Upper lobe of right lung (tissue), 1 donor: Measurements from ENCODE around the gene PGA3. TPM values are rescaled to one million over a fixed set of nuclear protein-coding genes. Genes with fewer than 3 reads are reported as not detected.
"Not testable (repeated sequence)": the region's sequence is repeated elsewhere in the genome, so short reads cannot be mapped to it uniquely, and the experiment has no call there.

Experiments used
- ATAC-seq: fragments of 200-7000 bp; cut with Tn5 transposase; one replicate; pipeline ENCODE4 v1.9.1; 2020; ENCODE audit warnings: mild to moderate bottlenecking, moderate library complexity
- DNase-seq: peaks from one replicate; pipeline ENCODE4 v3.0.0-alpha.2; 2020
- H3K27ac ChIP-seq: fragments of 200-600 bp; one replicate; pipeline ENCODE4 v1.8.0; 2022
- H3K27me3 ChIP-seq: fragments of 200-600 bp; one replicate; pipeline ENCODE4 v1.8.0; 2022; ENCODE audit warnings: mild to moderate bottlenecking
- H3K36me3 ChIP-seq: fragments of 200-600 bp; one replicate; pipeline ENCODE4 v1.8.0; 2022
- H3K4me1 ChIP-seq: fragments of 200-600 bp; one replicate; pipeline ENCODE4 v1.8.0; 2022
- H3K4me3 ChIP-seq: fragments of 200-600 bp; one replicate; pipeline ENCODE4 v1.8.0; 2022; ENCODE audit warnings: mild to moderate bottlenecking
- H3K9me3 ChIP-seq: fragments of 200-600 bp; one replicate; pipeline ENCODE4 v1.8.0; 2022
- intact Hi-C: fragments of 100-400 bp; cut with DNase I; formaldehyde crosslinking; loops from one replicate; pipeline ENCODE4 v1.11.0; 2022
- total RNA-seq: library from RNA; stranded (reverse); fragmentation: NEBNext Ultra II Directional; extraction: Animal tissue kit (Norgen Biotek cat#: 25700); gene quantifications from one replicate; pipeline ENCODE4 v1.2.1, GENCODE V29; 2021
- TF ChIP-seq, protein P1 (sequence below): fragments of 200-600 bp; IDR thresholded peaks from one replicate; pipeline ENCODE4 v1.8.0; 2022; ENCODE audit warnings: antibody characterized with exemption
- donor health status: DM: no; HTN: yes; CAD: no; lungs with severe emphysema.

PGA3 gene
- total RNA-seq, 1 donor from 2014 or later, result not detected

DNA sequence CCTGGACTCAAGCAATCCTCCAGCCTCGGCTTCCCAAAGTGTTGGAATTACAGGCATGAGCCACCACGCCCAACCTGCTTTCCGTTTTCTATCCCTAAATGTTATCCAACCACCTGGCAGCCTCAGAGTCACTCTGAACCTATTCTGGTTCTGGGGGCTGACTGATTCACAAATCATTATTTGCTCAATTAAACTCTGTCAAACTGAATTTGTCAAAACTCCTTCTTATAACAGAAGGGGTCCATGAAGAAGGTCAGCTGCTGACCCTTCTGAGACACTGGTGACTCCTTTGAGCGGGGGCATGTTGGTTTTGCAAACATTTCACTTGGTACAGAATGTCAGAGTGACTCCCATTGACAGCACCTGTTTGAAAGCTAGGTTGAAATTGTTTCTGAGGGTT lies 40.3 kb upstream of the PGA3 start:
- TF ChIP-seq, protein P1, sequence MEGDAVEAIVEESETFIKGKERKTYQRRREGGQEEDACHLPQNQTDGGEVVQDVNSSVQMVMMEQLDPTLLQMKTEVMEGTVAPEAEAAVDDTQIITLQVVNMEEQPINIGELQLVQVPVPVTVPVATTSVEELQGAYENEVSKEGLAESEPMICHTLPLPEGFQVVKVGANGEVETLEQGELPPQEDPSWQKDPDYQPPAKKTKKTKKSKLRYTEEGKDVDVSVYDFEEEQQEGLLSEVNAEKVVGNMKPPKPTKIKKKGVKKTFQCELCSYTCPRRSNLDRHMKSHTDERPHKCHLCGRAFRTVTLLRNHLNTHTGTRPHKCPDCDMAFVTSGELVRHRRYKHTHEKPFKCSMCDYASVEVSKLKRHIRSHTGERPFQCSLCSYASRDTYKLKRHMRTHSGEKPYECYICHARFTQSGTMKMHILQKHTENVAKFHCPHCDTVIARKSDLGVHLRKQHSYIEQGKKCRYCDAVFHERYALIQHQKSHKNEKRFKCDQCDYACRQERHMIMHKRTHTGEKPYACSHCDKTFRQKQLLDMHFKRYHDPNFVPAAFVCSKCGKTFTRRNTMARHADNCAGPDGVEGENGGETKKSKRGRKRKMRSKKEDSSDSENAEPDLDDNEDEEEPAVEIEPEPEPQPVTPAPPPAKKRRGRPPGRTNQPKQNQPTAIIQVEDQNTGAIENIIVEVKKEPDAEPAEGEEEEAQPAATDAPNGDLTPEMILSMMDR, result no peak
- no peaks in the 10 kb centered on the region for H3K27me3 ChIP-seq
- DNase-seq (no peak), ATAC-seq (no peak)
- intact Hi-C loops, result no loop called here
- H3K4me1 ChIP-seq, result peaks cover 21% of the 10 kb centered on the region
- H3K4me3 ChIP-seq, result no peak overlapping the region
- H3K36me3 ChIP-seq, result no peaks in the 10 kb centered on the region
- H3K9me3 ChIP-seq, result no peaks in the 10 kb centered on the region
- peak overlapping the region; percentile 48 for H3K27ac ChIP-seq

DNA sequence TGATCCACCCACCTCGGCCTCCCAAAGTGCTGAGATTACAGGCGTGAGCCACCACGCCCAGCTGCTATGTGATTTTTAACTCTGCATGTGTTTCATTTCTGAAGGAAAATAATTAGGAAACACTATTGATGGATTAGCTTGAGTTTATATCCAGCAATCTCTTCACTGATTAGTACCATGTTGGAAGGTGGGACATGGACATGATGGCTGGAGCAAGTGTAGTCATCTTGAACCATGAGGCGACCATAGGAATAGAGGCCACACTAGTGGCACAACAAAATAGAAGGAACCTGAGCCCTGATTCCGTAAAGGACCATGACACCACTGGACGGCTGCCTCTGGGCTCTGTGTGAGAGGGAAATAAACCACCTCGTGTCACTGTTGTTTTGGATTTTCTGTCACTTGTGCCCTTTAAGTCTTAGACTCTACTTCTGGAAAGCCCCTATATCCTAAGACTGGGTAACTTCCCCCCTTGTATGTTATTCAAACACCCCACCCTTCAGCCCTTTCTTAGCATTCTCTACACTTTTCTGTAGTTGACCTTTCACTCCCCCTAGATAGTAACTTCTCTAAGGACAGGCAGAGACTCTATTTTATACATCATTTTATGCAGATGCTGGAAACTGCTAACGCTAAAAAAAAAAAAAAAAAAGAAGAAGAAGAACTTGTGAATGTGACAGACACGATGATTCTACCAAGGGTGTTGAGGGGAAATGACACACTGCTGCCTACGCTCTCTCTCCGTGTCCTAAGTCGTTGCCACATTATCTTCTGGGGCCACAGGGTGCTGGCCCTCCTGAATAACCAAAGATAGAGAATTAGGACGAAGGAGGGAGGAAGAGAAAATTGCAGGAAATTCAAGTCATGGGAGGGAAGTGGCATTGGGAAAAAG lies 39.4 kb upstream of the PGA3 start:
- Histone ChIP-seq H3K27me3 (no peaks in the 10 kb centered on the region), H3K4me3 (no peak overlapping the region), H3K9me3 (no peaks in the 10 kb centered on the region), H3K36me3 (no peaks in the 10 kb centered on the region), H3K27ac (peak overlapping the region; percentile 55), H3K4me1 (peaks cover 13% of the 10 kb centered on the region)
- no peak for DNase-seq
- peak; percentile 15 for ATAC-seq
- TF ChIP-seq, protein P1, result no peak
- intact Hi-C loops, result no loop called here

DNA sequence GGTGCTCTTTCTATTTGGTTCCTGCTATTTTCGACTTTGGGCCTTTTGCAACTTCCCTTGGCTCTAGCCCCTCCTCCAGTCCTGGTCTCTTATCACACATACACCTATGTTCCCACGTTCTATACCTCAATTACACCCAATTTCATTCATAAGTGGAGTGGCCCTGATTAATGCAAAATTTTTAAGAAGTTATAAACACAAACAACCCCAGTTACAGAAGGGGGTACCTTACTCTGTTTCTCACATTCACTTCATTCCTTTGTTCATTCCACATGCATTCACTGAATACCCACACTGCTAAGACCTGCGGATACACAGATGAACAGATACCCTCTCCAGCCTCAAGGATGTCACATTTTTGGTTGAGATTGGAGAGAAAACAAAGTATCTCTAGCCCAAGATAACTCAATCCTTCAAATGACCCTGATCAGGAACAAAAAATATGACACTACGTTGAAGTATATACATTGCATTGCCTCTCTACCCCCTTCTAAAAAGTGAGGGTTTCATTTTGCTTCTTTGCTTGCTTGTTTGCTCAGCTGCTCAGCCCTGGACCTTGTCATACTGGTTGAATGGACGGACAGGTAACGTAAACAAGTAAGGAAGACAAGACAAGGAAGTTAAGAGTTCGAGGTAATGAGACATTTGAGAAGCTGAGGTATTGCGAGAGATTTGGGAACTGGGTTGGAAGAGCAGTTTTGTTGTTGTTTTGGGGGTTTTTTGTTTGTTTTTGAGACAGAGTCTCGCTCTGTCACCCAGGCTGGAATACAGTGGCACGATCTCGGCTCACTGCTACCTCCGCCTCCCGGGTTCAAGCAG lies 38.5 kb upstream of the PGA3 start:
- Histone ChIP-seq H3K4me3 (no peak overlapping the region), H3K36me3 (no peaks in the 10 kb centered on the region), H3K27ac (peak overlapping the region; percentile 55), H3K4me1 (peaks cover 7% of the 10 kb centered on the region), H3K27me3 (no peaks in the 10 kb centered on the region), H3K9me3 (no peaks in the 10 kb centered on the region)
- TF ChIP-seq, protein P1, result no peak
- DNase-seq (no peak), ATAC-seq (no peak)
- intact Hi-C loops, result no loop called here

DNA sequence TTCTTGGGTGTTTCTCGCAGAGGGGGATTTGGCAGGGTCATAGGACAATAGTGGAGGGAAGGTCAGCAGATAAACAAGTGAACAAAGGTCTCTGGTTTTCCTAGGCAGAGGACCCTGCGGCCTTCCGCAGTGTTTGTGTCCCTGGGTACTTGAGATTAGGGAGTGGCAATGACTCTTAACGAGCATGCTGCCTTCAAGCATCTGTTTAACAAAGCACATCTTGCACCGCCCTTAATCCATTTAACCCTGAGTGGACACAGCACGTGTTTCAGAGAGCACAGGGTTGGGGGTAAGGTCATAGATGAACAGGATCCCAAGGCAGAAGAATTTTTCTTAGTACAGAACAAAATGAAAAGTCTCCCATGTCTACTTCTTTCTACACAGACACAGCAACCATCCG lies 37.5 kb upstream of the PGA3 start:
- H3K27ac ChIP-seq, ATAC-seq: not testable (repeated sequence)

DNA sequence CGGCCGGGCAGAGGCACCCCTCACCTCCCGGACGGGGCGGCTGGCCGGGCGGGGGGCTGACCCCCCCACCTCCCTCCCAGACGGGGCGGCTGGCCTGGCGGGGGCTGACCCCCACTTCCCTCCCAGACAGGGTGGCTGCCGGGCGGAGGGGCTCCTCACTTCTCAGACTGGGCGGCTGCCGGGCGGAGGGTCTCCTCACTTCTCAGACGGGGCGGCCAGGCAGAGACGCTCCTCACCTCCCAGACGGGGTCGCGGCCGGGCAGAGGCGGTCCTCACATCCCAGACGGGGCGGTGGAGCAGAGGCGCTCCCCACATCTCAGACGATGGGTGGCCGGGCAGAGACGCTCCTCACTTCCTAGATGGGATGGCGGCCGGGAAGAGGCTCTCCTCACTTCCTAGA lies 37.0 kb upstream of the PGA3 start:
- intact Hi-C loops, H3K9me3 ChIP-seq, H3K36me3 ChIP-seq, DNase-seq, ATAC-seq, H3K27me3 ChIP-seq, H3K4me3 ChIP-seq, H3K27ac ChIP-seq, H3K4me1 ChIP-seq: not testable (repeated sequence)

More for the DNA sequence above, 37.5 kb upstream of the PGA3 start:
- H3K4me1 ChIP-seq, H3K9me3 ChIP-seq, H3K36me3 ChIP-seq, DNase-seq, intact Hi-C loops, H3K27me3 ChIP-seq, H3K4me3 ChIP-seq: not testable (repeated sequence)

DNA sequence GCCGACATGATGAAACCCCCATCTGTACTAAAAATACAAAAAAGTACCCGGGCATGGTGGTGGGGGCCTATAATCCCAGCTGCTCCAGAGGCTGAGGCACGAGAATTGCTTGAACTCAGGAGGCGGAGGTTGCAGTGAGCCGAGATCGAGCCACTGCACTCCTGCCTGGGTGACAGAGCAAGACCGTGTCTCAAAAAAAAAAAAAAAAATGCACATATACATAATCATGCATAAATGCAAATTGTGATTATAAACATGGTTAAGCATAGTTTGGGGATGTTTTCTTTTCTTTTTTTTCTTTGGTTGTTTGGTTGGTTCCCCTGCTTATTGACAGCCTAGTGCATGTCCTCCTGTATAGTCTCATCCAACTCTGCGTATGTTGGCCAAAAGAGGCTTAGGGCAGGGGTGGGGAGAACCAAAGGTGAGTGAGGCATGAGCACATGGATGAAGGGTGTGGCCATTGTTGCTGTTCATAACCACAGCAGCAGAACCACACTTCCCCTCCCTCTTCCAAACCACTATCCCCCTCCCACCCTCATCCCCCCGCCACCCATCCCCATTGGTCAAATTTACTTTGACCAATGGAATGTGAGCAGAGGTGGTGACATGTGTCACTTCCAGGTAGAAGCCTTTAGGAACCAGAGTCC lies 35.1 kb upstream of the PGA3 start:
- intact Hi-C loops, result no loop called here
- no peak for ATAC-seq

More for the DNA sequence above, 35.1 kb upstream of the PGA3 start:
- H3K27ac ChIP-seq, result no peak overlapping the region
- no peak for DNase-seq
- TF ChIP-seq, protein P1, result no peak
- H3K4me1 ChIP-seq, result peaks cover 3% of the 10 kb centered on the region
- H3K27me3 ChIP-seq, result no peaks in the 10 kb centered on the region
- no peaks in the 10 kb centered on the region for H3K36me3 ChIP-seq
- no peaks in the 10 kb centered on the region for H3K9me3 ChIP-seq
- no peak overlapping the region for H3K4me3 ChIP-seq
